ENCODE data around the gene PRRT1. TPM values are rescaled to one million over a fixed set of nuclear protein-coding genes. Genes with fewer than 3 reads are reported as not detected.

PRRT1 gene
- total RNA-seq, 1 donor from 2014 or later = 2.1 TPM

- Mint-ChIP-seq H3K9me3 (ENCODE audit: unreplicated experiment) (no peaks in the 10 kb centered on the region), H3K27ac (ENCODE audit: unreplicated experiment) (no peak overlapping the region), H3K4me1 (ENCODE audit: unreplicated experiment) (peaks cover 43% of the 10 kb centered on the region), H3K27me3 (ENCODE audit: unreplicated experiment) (peaks cover 19% of the 10 kb centered on the region), H3K4me3 (ENCODE audit: unreplicated experiment) (peak overlapping the region; percentile 83), H3K36me3 (ENCODE audit: low read depth, unreplicated experiment) (peaks cover 7% of the 10 kb centered on the region)
- DNase-seq (ENCODE audit: low spot score) = no peak
- no peak for TF ChIP-seq CTCF (IDR thresholded peaks at IDR 0.05; ENCODE audit: unreplicated experiment)
Measured at GRCh38 chr6:32149932-32150870, 1.5 kb downstream of the PRRT1 start.

- peaks cover 23% of the 10 kb centered on the region for H3K27me3 Mint-ChIP-seq (ENCODE audit: unreplicated experiment)
- H3K9me3 Mint-ChIP-seq (ENCODE audit: unreplicated experiment) = no peaks in the 10 kb centered on the region
Measured at GRCh38 chr6:32149092-32149755, 2.5 kb downstream of the PRRT1 start.

GRCh38 chr6:32148289-32149091 lies 3.2 kb downstream of the PRRT1 start:
- no peak for TF ChIP-seq CTCF (IDR thresholded peaks at IDR 0.05; ENCODE audit: unreplicated experiment)
- DNase-seq (ENCODE audit: low spot score) = peak; percentile 69
- peaks cover 23% of the 10 kb centered on the region for H3K27me3 Mint-ChIP-seq (ENCODE audit: unreplicated experiment)
- H3K4me3 Mint-ChIP-seq (ENCODE audit: unreplicated experiment) = peak overlapping the region; percentile 82
- peaks cover 7% of the 10 kb centered on the region for H3K36me3 Mint-ChIP-seq (ENCODE audit: low read depth, unreplicated experiment)
- H3K4me1 Mint-ChIP-seq (ENCODE audit: unreplicated experiment) = peaks cover 35% of the 10 kb centered on the region
- no peaks in the 10 kb centered on the region for H3K9me3 Mint-ChIP-seq (ENCODE audit: unreplicated experiment)
- no peak overlapping the region for H3K27ac Mint-ChIP-seq (ENCODE audit: unreplicated experiment)

More at GRCh38 chr6:32149092-32149755, 2.5 kb downstream of the PRRT1 start:
- TF ChIP-seq CTCF (IDR thresholded peaks at IDR 0.05; ENCODE audit: unreplicated experiment) = no peak
- Mint-ChIP-seq H3K36me3 (ENCODE audit: low read depth, unreplicated experiment) (peaks cover 7% of the 10 kb centered on the region), H3K4me1 (ENCODE audit: unreplicated experiment) (peaks cover 39% of the 10 kb centered on the region), H3K27ac (ENCODE audit: unreplicated experiment) (no peak overlapping the region), H3K4me3 (ENCODE audit: unreplicated experiment) (peak overlapping the region; percentile 82)
- no peak for DNase-seq (ENCODE audit: low spot score)

- no peaks in the 10 kb centered on the region for H3K9me3 Mint-ChIP-seq (ENCODE audit: unreplicated experiment)
- DNase-seq (ENCODE audit: low spot score) = no peak
- H3K36me3 Mint-ChIP-seq (ENCODE audit: low read depth, unreplicated experiment) = peaks cover 7% of the 10 kb centered on the region
- H3K4me3 Mint-ChIP-seq (ENCODE audit: unreplicated experiment) = peak overlapping the region; percentile 82
- H3K27me3 Mint-ChIP-seq (ENCODE audit: unreplicated experiment) = peaks cover 23% of the 10 kb centered on the region
- TF ChIP-seq CTCF (IDR thresholded peaks at IDR 0.05; ENCODE audit: unreplicated experiment) = no peak
- peaks cover 31% of the 10 kb centered on the region for H3K4me1 Mint-ChIP-seq (ENCODE audit: unreplicated experiment)
- peak overlapping the region; percentile 42 for H3K27ac Mint-ChIP-seq (ENCODE audit: unreplicated experiment)
Measured at GRCh38 chr6:32147401-32148132, 4.2 kb downstream of the PRRT1 start.

All from endothelial cell (in vitro differentiated cells).